BJ (cell line): Measurements from ENCODE around the gene POLR3A. TPM values are rescaled to one million over a fixed set of nuclear protein-coding genes. Genes with fewer than 3 reads are reported as not detected.

Experiments used
- CTCF ChIA-PET: fragments of 350-600 bp; formaldehyde crosslinking; extraction: SDS; loops from one replicate; lab custom pipeline; 2021; ENCODE audit warnings: antibody characterized with exemption, inconsistent platforms; lab: Yijun Ruan, JAX
- POLR2A ChIA-PET: fragments of 300-600 bp; sonication (Branson Sonifier 250); formaldehyde crosslinking; extraction: SDS; loops from one replicate; lab custom pipeline; 2021; ENCODE audit warnings: antibody characterized with exemption; lab: Charles Lee
- DNase-seq: peaks from one replicate; pipeline ENCODE4 v3.0.0-alpha.2; 2011; ENCODE audit warnings: low read depth
- H3K27me3 ChIP-seq: 2 replicates; pipeline ENCODE4 v1.6.0; 2011; ENCODE audit warnings: low read length; ENCODE audit not compliant: control insufficient read depth, insufficient read depth
- H3K36me3 ChIP-seq: 2 replicates; pipeline ENCODE4 v1.5.1; 2011; ENCODE audit warnings: low read length; ENCODE audit not compliant: control insufficient read depth, insufficient read depth
- H3K4me3 ChIP-seq: 2 replicates; pipeline ENCODE4 v1.5.1; 2011; ENCODE audit warnings: low read depth, mild to moderate bottlenecking, control low read depth, low read length
- polyA plus RNA-seq: library from polyadenylated mRNA; depleted of rRNA; stranded (reverse); fragments of >200 nt; gene quantifications from 2 replicates; pipeline ENCODE4 v1.2.3, GENCODE V29; 2011
- TF ChIP-seq, protein P1 (sequence below): IDR thresholded peaks from 2 replicates; pipeline ENCODE4 v1.5.1; 2011; ENCODE audit warnings: low read depth, mild to moderate bottlenecking, control low read depth, inconsistent platforms, low read length, moderate library complexity; ENCODE audit not compliant: insufficient read depth

Gene POLR3A
- polyA plus RNA-seq, 1 experiment, result 12.7 TPM

DNA sequence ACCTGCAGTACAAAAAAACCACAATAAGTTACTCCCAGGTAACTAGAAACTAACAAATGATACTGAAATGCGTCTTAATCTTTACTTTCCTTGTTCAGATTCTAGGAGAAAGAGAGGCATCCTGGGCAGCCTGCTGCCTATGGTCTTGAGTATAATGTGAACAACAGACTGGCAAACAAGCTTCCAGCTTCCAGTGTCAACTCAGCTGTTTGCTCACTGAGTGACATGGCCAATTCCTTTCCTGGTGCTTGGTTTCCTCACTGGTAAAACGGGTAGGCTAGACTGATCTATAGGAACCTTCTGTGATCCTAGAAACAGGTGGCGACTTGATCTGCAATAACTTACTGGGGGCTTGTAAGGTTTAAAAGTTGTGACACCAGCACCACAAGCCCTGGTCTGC lies 10.1 kb downstream of the POLR3A start:
- ChIA-PET CTCF (interaction anchor here (1.0 kb wide), 1 partner anchor 9 kb away, joined by 3 read pairs; no protein-coding TSS in a partner anchor), POLR2A (no interaction called here)
- no peak for DNase-seq
- peaks cover 30% of the 10 kb centered on the region for H3K36me3 ChIP-seq
- no peak overlapping the region for H3K4me3 ChIP-seq
- TF ChIP-seq, protein P1, sequence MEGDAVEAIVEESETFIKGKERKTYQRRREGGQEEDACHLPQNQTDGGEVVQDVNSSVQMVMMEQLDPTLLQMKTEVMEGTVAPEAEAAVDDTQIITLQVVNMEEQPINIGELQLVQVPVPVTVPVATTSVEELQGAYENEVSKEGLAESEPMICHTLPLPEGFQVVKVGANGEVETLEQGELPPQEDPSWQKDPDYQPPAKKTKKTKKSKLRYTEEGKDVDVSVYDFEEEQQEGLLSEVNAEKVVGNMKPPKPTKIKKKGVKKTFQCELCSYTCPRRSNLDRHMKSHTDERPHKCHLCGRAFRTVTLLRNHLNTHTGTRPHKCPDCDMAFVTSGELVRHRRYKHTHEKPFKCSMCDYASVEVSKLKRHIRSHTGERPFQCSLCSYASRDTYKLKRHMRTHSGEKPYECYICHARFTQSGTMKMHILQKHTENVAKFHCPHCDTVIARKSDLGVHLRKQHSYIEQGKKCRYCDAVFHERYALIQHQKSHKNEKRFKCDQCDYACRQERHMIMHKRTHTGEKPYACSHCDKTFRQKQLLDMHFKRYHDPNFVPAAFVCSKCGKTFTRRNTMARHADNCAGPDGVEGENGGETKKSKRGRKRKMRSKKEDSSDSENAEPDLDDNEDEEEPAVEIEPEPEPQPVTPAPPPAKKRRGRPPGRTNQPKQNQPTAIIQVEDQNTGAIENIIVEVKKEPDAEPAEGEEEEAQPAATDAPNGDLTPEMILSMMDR, result no peak
- H3K27me3 ChIP-seq, result no peaks in the 10 kb centered on the region

DNA sequence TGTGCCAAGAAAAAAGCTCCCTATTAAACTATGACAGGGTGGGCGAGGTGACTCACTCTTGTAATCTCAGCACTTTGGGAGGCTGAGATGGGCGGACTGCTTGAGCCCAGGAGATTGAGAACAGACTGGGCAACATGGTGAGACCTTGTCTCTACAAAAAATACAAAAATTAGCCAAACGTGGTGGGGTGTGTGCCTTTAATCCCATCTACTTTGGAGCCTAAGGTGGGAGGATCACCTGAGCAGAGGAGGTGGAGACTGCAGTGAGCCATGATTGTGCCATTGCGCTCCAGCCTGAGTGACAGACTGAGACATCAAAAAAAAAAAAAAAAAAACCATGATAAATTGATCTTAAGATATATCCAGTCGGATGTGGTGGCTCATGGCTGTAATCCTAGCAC lies 11.5 kb downstream of the POLR3A start:
- Histone ChIP-seq H3K36me3 (peaks cover 26% of the 10 kb centered on the region), H3K4me3 (no peak overlapping the region), H3K27me3 (no peaks in the 10 kb centered on the region)
- TF ChIP-seq, protein P1, result no peak
- ChIA-PET CTCF (interaction anchor here (0.7 kb wide), 1 partner anchor 79 kb away, joined by 3 read pairs; no protein-coding TSS in a partner anchor), POLR2A (no interaction called here)
- DNase-seq, result no peak

DNA sequence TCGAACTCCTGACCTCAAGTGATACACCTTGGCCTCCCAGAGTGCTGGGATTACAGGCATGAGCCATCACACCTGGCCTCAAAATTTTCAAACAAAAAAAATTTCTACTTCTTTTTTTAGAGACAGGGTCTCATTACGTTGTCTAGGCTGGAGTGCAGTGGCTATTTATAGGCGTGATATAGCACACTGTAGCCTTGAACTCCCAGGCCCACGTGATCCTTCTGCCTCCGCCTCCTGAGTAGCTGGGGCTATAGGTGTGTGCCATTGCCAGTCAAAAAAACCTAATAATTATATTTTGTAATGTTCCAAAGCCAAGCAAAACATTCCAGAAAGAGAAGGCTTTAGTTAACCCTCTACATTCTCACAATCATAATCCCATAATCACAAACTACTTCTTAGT lies 13.8 kb downstream of the POLR3A start:
- POLR2A ChIA-PET, result no interaction called here
- Histone ChIP-seq H3K27me3 (no peaks in the 10 kb centered on the region), H3K36me3 (peaks cover 23% of the 10 kb centered on the region), H3K4me3 (no peak overlapping the region)
- CTCF ChIA-PET, result no interaction called here
- DNase-seq, result no peak
- TF ChIP-seq, protein P1, result no peak

DNA sequence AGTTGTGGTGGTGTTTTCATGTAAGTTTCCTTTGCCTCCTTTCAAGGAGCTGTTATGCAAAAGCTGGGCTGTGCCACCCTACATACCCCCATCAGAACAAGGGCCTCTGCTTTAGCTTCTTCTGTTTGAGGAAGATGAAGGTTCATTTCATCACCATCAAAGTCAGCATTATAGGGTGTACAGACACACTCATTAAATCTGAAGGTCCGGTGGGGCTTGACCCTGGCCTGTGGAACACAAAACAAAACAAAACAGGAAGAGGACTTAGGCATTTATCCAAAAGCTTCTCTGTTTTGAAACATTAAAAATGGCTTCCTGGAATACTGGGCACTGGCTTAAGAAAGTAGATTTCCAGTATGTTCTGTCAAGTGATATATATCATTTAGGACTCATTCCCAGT lies 15.8 kb downstream of the POLR3A start:
- CTCF ChIA-PET, result interaction anchor here (1.6 kb wide), 1 partner anchor 15 kb away, joined by 5 read pairs; no protein-coding TSS in a partner anchor

DNA sequence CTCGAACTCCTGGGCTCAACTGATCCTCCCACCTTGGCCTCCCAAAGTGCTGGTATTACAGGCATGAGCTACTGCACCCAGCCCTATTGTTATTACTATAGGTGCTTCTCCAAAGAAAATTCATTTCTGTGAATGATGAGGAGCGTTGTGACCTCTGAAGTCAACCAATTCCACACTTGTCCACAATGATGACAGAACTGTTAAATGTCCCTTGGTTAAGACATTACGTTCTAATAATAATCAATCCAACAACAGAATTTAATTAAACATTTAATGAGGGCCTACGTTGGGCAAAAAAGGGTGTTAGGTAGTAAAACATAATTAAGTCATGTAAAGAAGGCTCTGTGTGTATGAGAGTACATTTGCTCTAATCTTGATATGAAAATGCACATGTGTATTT lies 18.2 kb downstream of the POLR3A start:
- Histone ChIP-seq H3K4me3 (no peak overlapping the region), H3K27me3 (no peaks in the 10 kb centered on the region), H3K36me3 (peaks cover 21% of the 10 kb centered on the region)
- POLR2A ChIA-PET, result no interaction called here
- CTCF ChIA-PET, result interaction anchor here (1.2 kb wide), 1 partner anchor 16 kb away, joined by 3 read pairs; no protein-coding TSS in a partner anchor
- DNase-seq, result no peak
- TF ChIP-seq, protein P1, result no peak

More for the DNA sequence above, 15.8 kb downstream of the POLR3A start:
- POLR2A ChIA-PET, result no interaction called here
- no peak for DNase-seq
- H3K4me3 ChIP-seq, result no peak overlapping the region
- TF ChIP-seq, protein P1, result no peak
- no peaks in the 10 kb centered on the region for H3K27me3 ChIP-seq
- peaks cover 22% of the 10 kb centered on the region for H3K36me3 ChIP-seq
